Neuron (in vitro differentiated cells): ENCODE measurements around the gene DCUN1D2.
"Not testable (repeated sequence)": the region's sequence is repeated elsewhere in the genome, so short reads cannot be mapped to it uniquely, and the experiment has no call there.

Experiments used
- H2AFZ ChIP-seq: one replicate; pipeline ENCODE4 v1.6.1; 2013; ENCODE audit warnings: low read depth, mild to moderate bottlenecking, inconsistent platforms, low read length, moderate library complexity
- H3K27me3 ChIP-seq: one replicate; pipeline ENCODE4 v1.6.1; 2013; ENCODE audit warnings: low read length; ENCODE audit not compliant: insufficient read depth
- H3K36me3 ChIP-seq: one replicate; pipeline ENCODE4 v1.6.1; 2013; ENCODE audit warnings: low read length; ENCODE audit not compliant: insufficient read depth
- H3K4me1 ChIP-seq: one replicate; pipeline ENCODE4 v1.6.1; 2013; ENCODE audit warnings: low read length; ENCODE audit not compliant: insufficient read depth
- H3K4me3 ChIP-seq: 2 replicates; pipeline ENCODE4 v1.5.1; 2013; ENCODE audit warnings: mild to moderate bottlenecking, low read length, moderate library complexity
- H3K9me3 ChIP-seq: one replicate; pipeline ENCODE4 v1.6.1; 2013; ENCODE audit warnings: low read length

The DCUN1D2 gene

DNA sequence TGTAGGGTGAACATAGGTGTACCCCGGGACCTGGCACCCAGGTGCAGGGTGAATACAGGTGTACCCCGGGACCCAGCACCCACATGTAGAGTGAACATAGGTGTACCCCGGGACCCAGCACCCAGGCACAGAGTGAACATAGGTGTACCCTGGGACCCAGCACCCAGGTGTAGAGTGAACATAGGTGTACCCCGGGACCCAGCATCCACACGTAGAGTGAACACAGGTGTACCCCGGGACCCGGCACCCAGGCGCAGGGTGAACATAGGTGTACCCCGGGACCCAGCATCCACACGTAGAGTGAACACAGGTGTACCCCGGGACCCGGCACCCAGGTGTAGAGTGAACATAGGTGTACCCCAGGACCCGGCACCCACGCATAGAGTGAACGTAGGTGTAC lies 54.6 kb downstream of the DCUN1D2 start:
- H3K36me3 ChIP-seq, H3K27me3 ChIP-seq, H2AFZ ChIP-seq: not testable (repeated sequence)

DNA sequence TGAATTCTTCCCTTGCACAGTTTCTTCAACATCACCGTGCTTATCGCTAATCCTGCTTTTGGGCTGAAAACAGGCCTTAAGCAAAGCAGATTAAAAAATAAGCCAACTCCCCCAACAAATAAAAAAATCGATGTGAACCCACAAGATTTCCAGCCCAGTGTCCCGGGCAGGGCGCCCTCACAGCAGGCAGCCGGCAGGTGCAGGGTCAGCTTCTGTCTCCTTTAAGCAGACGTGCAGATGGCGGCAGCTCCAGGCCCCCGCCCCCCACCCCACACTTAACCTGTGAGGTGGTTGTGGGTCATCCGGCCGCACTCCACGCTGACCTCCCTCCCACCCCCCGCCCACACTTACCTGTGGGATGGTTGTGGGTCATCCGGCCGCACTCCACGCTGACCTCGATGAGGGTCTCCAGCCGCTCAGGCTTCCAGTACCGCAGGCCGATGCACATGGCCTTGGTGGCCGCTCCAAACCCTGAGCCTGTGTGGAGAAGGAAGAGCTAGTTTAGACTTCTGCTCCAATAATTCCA lies 57.1 kb downstream of the DCUN1D2 start:
- Histone ChIP-seq H3K27me3 (no peaks in the 10 kb centered on the region), H3K36me3 (no peaks in the 10 kb centered on the region), H3K4me1 (no peaks in the 10 kb centered on the region), H3K9me3 (no peaks in the 10 kb centered on the region), H3K4me3 (no peak overlapping the region), H2AFZ (no peak overlapping the region)

More for the DNA sequence above, 54.6 kb downstream of the DCUN1D2 start:
- not testable (repeated sequence) for H3K4me1 ChIP-seq, H3K4me3 ChIP-seq, H3K9me3 ChIP-seq

DNA sequence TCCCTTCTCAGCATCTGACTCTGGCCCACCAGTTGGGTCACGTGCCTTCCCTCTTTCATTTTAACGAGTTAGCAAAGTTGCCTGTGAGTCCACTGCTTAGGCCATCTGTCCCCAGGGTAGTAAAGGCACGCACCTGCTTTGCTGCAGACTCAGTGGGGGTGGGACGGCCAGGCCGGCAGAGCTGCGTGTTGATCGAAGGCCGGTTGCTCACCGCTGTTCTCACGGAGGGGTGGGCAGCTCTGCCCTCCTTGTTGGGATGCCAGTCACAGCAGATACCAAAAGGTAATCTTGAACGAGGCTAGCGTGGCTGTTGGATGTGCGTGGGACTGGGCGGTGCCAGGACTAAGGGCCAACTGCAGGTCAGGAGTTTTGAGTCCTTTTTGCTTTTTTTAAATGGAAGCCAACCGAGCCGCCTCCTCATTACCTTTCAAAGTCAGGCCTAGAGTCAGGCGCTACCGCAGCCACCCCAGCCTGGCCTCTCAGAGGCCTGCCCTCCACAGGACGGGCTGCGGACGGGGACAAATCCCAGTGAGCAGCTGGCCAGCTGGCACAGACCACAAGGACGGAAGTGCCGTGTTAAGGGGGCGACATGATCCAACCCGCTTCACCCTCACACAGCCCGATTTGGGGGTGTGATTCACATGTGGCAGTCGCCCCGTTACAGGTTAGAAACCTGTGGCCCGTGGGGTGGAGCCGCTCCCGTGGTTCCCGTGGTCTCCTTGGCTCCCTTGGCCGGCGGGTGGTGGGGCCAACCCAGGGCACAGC lies 57.8 kb downstream of the DCUN1D2 start:
- Histone ChIP-seq H3K4me1 (no peaks in the 10 kb centered on the region), H2AFZ (no peak overlapping the region), H3K36me3 (no peaks in the 10 kb centered on the region), H3K4me3 (no peak overlapping the region), H3K27me3 (no peaks in the 10 kb centered on the region), H3K9me3 (no peaks in the 10 kb centered on the region)

DNA sequence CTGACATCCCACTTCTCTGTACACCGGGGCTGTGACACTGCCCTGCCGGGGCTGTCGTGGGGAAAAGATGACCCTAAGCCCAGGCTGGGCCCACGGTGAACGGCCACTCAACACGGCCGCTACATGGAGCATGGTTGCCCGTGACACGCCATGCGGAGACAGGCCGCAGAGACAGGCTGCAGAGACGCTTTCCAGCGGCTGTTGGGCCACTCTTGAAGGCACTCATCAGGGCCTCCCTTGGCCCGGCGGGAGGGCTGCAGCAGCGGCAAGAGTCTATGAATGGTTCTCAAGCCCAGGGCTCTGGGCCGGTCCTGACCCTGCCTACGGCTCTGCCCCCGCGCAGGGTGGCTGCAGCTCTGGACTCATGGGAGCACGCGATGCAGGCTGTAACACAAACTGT lies 59.3 kb downstream of the DCUN1D2 start:
- Histone ChIP-seq H2AFZ (no peak overlapping the region), H3K27me3 (no peaks in the 10 kb centered on the region), H3K36me3 (no peaks in the 10 kb centered on the region), H3K9me3 (no peaks in the 10 kb centered on the region), H3K4me3 (no peak overlapping the region), H3K4me1 (no peaks in the 10 kb centered on the region)

DNA sequence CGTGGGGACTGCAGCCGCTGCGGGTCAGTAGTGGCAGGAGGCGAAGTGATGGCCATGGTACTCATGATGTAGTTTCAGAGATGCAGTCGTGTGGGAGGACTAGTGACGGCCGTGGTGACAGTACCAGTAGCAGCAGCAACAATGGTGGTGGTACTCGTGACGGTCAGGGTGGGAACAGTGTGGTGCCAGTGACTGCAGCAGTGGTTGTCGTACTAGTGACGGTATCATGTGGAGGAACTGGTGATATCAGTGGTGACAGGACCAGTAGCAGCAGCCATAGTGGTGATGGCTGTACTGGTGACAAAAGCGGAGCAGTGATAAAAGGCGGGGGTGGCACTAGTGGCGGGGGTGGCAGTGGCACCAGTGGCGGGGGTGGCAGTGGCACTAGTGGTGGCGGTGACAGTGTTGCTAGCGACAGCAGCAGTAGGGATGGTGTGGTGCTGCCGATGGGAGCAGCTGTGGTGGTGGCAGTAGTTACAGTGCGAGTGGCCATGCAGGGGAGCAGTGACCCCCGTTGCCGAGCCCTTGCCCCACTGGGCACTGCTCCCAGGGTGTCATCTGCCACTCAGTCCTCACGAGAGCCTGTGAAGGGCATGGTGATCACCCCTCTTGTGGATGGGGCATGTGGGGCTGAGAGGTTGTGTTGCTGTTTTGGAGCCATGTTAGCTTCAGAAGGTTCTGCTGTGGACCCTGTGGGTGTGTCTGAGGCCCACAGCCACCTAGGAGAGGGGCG lies 60.0 kb downstream of the DCUN1D2 start:
- H3K36me3 ChIP-seq = no peaks in the 10 kb centered on the region
- no peaks in the 10 kb centered on the region for H3K9me3 ChIP-seq
- H3K4me1 ChIP-seq = no peaks in the 10 kb centered on the region
- no peak overlapping the region for H3K4me3 ChIP-seq
- no peak overlapping the region for H2AFZ ChIP-seq
- H3K27me3 ChIP-seq = no peaks in the 10 kb centered on the region

DNA sequence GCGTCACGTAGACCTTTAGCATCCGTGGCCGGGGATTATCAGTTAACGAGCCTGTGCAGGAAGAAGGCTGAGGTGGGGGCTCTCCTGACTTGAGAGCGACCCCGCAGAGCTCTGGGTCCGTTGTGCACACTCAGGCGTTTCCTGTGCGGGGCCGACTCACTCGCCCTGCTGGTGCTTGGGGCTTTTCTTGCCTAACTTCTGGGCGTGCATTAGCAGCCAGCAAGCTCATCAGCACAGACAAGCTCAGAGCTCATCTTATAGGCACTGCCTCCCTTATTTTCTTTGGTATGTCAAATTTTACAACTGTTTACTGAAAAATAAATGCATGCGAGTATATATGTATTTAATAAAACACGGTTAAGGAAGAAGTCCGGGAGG lies 60.9 kb downstream of the DCUN1D2 start:
- Histone ChIP-seq H2AFZ (no peak overlapping the region), H3K4me1 (no peaks in the 10 kb centered on the region), H3K4me3 (no peak overlapping the region), H3K27me3 (no peaks in the 10 kb centered on the region), H3K9me3 (no peaks in the 10 kb centered on the region), H3K36me3 (no peaks in the 10 kb centered on the region)

DNA sequence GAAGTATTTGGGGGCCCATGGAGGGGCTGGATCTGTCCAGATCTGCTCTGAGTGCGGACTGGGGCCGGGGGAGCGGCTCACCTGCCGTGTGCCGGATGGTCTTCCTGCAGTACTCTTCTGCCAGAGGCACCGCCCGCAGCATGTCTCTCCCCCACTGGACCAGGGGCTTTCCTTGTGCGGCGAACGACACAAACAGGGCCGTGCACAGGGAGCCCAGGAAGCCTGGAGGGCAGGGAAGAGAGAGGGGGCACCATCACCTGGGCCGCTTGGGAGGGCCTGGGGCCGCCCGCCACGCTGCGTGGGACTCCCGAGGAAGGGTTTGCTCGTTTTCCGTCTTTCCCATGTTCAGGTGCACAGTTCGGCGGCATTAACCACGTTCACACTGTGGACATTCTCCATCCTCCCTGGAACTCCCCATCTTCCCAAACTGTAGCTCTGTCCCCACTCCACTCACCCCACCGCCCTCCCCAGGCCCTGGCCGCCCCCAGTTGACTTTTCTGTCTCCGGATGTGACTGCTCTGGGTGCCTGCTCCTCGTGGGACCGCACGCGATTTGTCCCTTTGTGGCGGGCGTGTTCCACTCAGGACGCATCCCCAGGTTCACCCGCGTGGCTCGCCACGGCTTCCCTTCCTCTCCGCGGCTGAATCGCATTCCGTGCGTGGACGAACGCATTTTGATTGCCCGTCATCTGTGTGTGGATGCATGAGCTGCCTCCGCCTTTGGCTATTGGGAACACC lies 61.5 kb downstream of the DCUN1D2 start:
- no peaks in the 10 kb centered on the region for H3K9me3 ChIP-seq
- no peak overlapping the region for H3K4me3 ChIP-seq
- no peaks in the 10 kb centered on the region for H3K4me1 ChIP-seq
- H3K36me3 ChIP-seq = no peaks in the 10 kb centered on the region
- H2AFZ ChIP-seq = no peak overlapping the region
- no peaks in the 10 kb centered on the region for H3K27me3 ChIP-seq

DNA sequence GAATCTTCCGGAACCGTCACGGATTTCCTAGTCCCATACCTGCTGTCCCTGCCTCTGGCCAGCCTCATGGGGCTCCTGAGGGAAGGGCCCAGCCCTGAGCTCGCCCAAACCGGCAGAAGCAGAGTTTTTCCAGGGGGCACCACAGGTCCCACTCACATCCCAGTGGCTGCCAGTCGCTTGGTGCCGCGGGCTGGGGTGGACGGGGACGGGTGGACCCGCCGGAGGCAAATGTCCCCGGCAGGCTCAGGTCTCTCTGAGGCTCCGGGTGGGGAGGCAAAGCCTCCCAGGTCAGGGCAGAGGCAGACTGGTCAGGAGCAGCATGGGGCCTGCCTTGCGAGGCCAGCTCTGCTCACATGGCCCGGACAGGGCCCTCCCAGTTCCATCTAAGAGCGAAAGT lies 62.0 kb downstream of the DCUN1D2 start:
- Histone ChIP-seq H3K4me3 (no peak overlapping the region), H3K9me3 (no peaks in the 10 kb centered on the region), H3K36me3 (no peaks in the 10 kb centered on the region), H3K27me3 (no peaks in the 10 kb centered on the region), H2AFZ (no peak overlapping the region), H3K4me1 (no peaks in the 10 kb centered on the region)

DNA sequence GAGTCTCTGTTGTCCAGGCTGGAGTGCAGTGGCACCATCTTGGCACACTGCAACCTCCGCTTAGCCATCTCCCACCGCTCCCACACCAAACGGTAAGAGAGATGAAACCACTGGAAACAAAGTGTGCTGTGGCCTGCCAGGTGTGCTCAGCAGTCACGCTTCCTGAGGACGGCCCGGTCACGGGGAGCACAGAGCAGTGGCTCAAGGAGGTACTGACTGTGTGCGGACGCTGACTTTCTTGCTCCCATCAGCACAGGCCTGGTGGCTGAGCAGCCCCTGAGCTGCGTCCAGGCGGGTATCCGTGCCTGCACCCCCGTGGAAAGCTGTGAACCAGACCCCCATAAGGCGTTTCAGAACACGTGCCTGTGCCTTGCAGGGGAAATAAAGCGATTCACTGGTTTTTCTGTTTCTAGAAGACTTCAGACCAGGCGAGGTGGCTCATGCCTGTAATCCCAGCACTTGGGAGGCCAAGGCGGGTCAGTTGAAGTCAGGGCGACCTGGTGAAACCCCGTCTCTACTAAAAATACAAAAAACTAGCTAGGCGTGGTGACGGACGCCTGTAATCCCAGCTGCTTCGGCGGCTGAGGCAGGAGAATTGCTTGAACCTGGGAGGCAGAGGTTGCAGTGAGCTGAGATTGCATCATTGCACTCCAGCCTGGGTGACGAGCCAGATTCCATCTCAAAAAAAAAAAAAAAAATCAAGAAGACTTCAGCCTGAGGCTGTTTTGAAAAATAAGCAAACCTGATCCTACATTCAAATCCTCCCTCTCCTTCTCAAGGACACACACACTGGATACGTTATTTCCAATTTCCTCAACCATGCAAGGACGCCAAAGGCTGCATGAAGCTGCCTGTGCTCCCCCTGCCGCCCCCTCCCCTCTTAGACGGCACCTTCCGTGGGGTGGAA lies 62.7 kb downstream of the DCUN1D2 start:
- Histone ChIP-seq H3K4me1 (no peaks in the 10 kb centered on the region), H3K4me3 (no peak overlapping the region)

DNA sequence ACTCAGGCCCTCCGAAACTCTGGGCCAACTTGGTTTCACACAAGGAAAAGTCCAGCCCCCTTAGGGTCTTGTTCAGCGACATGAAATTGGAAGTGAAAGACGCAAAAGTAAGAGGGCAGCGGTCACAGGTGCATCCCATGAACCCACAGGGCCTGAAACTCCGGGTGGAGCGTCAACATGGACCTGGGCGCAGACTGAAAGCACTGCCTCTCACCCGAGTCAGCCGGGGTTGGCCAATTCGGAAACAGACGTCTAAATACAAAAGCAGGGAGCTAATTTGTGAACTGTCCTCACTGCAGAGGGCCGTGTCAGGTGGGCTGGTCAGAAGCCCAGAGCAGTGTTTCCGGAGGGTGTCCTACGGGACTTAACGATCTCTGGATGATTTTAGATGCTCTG lies 63.9 kb downstream of the DCUN1D2 start:
- peaks cover 2% of the 10 kb centered on the region for H3K4me1 ChIP-seq

More for the DNA sequence above, 62.7 kb downstream of the DCUN1D2 start:
- H3K36me3 ChIP-seq = no peaks in the 10 kb centered on the region
- no peaks in the 10 kb centered on the region for H3K9me3 ChIP-seq
- H2AFZ ChIP-seq = no peak overlapping the region
- H3K27me3 ChIP-seq = no peaks in the 10 kb centered on the region

DNA sequence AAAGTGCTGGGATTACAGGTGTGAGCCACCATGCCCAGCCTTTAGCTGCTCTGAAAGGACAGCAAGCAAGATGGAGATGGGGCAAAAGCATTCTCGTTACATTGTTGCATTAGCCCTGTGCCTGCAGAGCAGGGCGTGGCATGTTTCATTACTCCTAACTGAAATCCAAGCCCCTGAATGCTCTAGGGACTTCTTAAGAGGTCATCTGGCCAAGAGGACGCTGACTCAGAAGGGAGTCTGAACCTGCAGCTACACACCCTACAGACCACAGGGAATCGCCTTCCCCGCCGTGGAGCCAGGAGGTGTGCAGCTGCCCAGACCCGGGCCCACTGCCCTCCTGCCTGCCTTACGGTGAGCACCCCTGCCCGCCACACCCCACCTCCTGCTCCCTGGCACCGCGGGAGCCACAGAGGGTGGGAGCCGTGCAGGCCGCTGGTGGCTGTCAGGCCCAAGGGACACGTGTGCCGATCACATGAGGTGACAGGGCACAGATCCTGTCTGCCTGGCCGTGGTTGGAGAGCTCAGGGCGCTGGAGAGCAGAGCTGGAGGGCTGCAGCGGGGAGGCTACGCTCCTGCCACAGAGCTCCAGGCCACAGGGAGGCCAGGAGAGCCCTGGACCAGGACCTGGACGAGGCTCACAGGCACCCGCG lies 64.4 kb downstream of the DCUN1D2 start:
- no peak overlapping the region for H3K4me3 ChIP-seq
- H2AFZ ChIP-seq = no peak overlapping the region
- peaks cover 2% of the 10 kb centered on the region for H3K4me1 ChIP-seq
- no peaks in the 10 kb centered on the region for H3K9me3 ChIP-seq
- H3K36me3 ChIP-seq = no peaks in the 10 kb centered on the region
- no peaks in the 10 kb centered on the region for H3K27me3 ChIP-seq

More for the DNA sequence above, 63.9 kb downstream of the DCUN1D2 start:
- Histone ChIP-seq H3K9me3 (no peaks in the 10 kb centered on the region), H3K27me3 (no peaks in the 10 kb centered on the region), H3K36me3 (no peaks in the 10 kb centered on the region), H2AFZ (no peak overlapping the region), H3K4me3 (no peak overlapping the region)

DNA sequence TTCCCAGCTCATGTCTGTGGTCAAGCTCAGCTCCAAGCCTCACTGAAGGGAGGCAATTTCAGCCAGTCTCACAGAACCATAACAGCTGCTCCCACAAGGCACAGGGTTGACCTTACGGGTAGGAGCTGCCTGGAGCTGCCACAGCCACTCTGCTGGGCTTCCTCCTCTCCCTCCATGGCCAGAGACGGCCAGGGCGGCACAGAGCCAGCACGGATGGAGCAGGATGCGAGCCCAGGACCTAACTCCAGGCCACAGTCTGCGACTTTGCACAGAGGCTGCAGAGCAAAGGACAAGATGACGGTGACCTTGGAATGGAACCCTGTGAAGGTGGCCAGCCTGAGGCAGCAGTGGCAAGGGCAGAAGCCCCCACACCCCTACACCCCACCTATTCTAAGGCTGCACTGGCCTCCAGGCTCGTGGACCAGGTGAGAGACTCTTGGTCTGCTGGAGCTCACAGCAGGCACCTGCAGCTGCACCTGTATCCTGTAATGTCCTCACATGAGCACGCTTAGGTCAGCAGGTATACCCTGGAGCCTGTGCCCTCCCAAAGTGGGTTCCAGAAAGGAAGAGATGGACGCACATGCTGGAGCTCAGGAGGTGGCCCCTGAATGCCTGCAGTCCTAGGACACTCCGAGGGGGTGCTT lies 66.9 kb downstream of the DCUN1D2 start:
- Histone ChIP-seq H3K4me1 (peaks cover 2% of the 10 kb centered on the region), H3K9me3 (no peaks in the 10 kb centered on the region), H2AFZ (no peak overlapping the region), H3K4me3 (no peak overlapping the region), H3K27me3 (no peaks in the 10 kb centered on the region), H3K36me3 (no peaks in the 10 kb centered on the region)
